Ovary (tissue), 3 donors: ENCODE results near the gene TUSC2.

Source experiments
- CTCF ChIP-seq, 3 donors: fragments of 450-650 bp in 2 of 3; fragments of 200-600 bp in 1 of 3; IDR thresholded peaks; one replicate each; pipeline versions ENCODE4 v1.5.1 to v1.8.0; 2016 to 2022; ENCODE audit warnings: antibody characterized with exemption in 3 of 3, mild to moderate bottlenecking in 1 of 3
- POLR2A ChIP-seq: fragments of 450-650 bp; IDR thresholded peaks from one replicate; pipeline ENCODE4 v1.6.1; 2017; ENCODE audit warnings: antibody characterized with exemption, mild to moderate bottlenecking, moderate library complexity
- donor health status: DM: no; HTN: no; CAD: no.

GRCh38 chr3:50374363-50375257, 46.6 kb upstream of the TUSC2 start:
- TF ChIP-seq CTCF (IDR thresholded peaks at IDR 0.05): no peak
- TF ChIP-seq POLR2A: no peak
